ENCODE measurements around the gene PAQR9. TPM values are rescaled to one million over a fixed set of nuclear protein-coding genes. Genes with fewer than 3 reads are reported as not detected.

The PAQR9 gene
- total and polyA plus RNA-seq, 9 of the 15 experiments (the other 6 are each of a cell fraction or from before 2014, with no cell fraction given), result 0.04 to 0.58 (median 0.22) TPM

DNA sequence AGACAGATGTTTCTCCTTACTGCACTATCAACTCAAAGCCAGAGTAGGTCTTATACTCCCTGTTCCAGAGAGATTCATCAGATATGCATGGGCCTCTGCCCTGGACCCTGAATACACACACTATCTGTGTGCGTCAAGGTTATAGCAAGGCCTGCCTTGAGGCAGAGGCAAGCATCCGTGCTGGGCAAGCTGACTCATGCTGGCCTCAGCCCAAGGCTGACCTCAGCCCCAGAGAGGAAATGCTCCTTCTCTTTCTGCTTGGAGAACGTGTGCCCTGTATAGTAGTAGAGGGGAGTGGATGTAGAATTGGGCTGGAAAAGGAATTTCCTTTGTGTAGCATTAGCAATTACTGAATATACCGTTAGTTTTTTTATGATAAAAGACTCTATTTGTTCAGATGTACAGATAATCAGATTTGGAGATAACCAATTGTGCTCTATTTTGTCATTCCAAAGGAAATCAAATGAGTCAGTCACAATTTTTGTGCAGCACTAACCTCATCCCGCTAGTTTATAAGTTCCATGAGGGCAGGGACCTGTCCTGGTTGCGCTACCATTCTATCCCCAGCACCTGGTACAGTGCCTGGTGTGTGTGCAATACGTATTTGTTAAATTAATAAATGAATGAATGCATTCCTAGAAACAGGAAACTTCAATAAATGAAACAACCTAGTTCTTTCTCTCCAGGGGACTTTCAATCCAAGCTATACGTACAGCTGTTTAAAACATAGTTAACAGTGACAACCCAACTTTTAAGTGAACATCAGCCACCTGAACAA, 13.3 kb upstream of the PAQR9 start (continued):
- peak; percentile 80; the same call in 1 of the 2 replicates for TF ChIP-seq ZNF175 (CRISPR knock-in tag; IDR thresholded peaks at IDR 0.05; ENCODE audit: low read depth)
- TF ChIP-seq UBTF (IDR thresholded peaks at IDR 0.05; ENCODE audit: borderline replicate concordance in 1 of 2, low read depth in 2 of 2, low read length in 2 of 2), result peak; percentile 45 to 87; a peak in 2 of 4 replicates
- TF ChIP-seq TRIM28 (IDR thresholded peaks at IDR 0.05), result peak; percentile 67
- TF ChIP-seq MTA2 (IDR thresholded peaks at IDR 0.05; ENCODE audit: low read depth), result peak; percentile 86
- TF ChIP-seq SMARCA5 (IDR thresholded peaks at IDR 0.05), result peak; percentile 63; the same call in 1 of the 2 replicates
- TF ChIP-seq STAT5A (IDR thresholded peaks at IDR 0.05; ENCODE audit: borderline replicate concordance, low read length), result peak; percentile 80
- TF ChIP-seq MAX (CRISPR knock-in tag; IDR thresholded peaks at IDR 0.05), result peak; percentile 67
- peak; percentile 46; the same call in 1 of the 2 replicates for TF ChIP-seq ZNF589 (CRISPR knock-in tag; IDR thresholded peaks at IDR 0.05; ENCODE audit: low read depth)
- no peak for TF ChIP-seq YBX1 (IDR thresholded peaks at IDR 0.05)
- TF ChIP-seq ZNF695 (CRISPR knock-in tag; IDR thresholded peaks at IDR 0.05), result no peak
- TF ChIP-seq MED1 (CRISPR knock-in tag; IDR thresholded peaks at IDR 0.05; ENCODE audit: borderline replicate concordance), result no peak
- 0 out of 2 replicates have a peak, but pooled peaks have one; percentile 36 for TF ChIP-seq ZKSCAN1 (IDR thresholded peaks at IDR 0.05; ENCODE audit: low read depth, low read length)
- no peak for TF ChIP-seq IRF1 (CRISPR knock-in tag; IDR thresholded peaks at IDR 0.05; ENCODE audit: borderline replicate concordance)
- TF ChIP-seq, protein P1, sequence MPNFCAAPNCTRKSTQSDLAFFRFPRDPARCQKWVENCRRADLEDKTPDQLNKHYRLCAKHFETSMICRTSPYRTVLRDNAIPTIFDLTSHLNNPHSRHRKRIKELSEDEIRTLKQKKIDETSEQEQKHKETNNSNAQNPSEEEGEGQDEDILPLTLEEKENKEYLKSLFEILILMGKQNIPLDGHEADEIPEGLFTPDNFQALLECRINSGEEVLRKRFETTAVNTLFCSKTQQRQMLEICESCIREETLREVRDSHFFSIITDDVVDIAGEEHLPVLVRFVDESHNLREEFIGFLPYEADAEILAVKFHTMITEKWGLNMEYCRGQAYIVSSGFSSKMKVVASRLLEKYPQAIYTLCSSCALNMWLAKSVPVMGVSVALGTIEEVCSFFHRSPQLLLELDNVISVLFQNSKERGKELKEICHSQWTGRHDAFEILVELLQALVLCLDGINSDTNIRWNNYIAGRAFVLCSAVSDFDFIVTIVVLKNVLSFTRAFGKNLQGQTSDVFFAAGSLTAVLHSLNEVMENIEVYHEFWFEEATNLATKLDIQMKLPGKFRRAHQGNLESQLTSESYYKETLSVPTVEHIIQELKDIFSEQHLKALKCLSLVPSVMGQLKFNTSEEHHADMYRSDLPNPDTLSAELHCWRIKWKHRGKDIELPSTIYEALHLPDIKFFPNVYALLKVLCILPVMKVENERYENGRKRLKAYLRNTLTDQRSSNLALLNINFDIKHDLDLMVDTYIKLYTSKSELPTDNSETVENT (CRISPR knock-in tag; IDR thresholded peaks at IDR 0.05), result no peak
- TF ChIP-seq, protein P2, sequence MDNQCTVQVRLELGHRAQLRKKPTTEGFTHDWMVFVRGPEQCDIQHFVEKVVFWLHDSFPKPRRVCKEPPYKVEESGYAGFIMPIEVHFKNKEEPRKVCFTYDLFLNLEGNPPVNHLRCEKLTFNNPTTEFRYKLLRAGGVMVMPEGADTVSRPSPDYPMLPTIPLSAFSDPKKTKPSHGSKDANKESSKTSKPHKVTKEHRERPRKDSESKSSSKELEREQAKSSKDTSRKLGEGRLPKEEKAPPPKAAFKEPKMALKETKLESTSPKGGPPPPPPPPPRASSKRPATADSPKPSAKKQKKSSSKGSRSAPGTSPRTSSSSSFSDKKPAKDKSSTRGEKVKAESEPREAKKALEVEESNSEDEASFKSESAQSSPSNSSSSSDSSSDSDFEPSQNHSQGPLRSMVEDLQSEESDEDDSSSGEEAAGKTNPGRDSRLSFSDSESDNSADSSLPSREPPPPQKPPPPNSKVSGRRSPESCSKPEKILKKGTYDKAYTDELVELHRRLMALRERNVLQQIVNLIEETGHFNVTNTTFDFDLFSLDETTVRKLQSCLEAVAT (IDR thresholded peaks at IDR 0.05), result peak in 1 of 2 experiments; percentile 56; a peak in 1 of 4 replicates
- no peak for TF ChIP-seq ZNF282 (CRISPR knock-in tag; IDR thresholded peaks at IDR 0.05)
- TF ChIP-seq TARDBP (IDR thresholded peaks at IDR 0.05), result peak; percentile 29; the same call in 1 of the 2 replicates
- peak; percentile 92 for TF ChIP-seq TAL1 (IDR thresholded peaks at IDR 0.05)
- no peak for TF ChIP-seq PCBP2 (IDR thresholded peaks at IDR 0.05; ENCODE audit: low read depth, low read length, poor library complexity, severe bottlenecking)
- 0 out of 2 replicates have a peak, but pooled peaks have one; percentile 61 for TF ChIP-seq GATAD2A (IDR thresholded peaks at IDR 0.05)

All from K562 (cell line).